HG03108 (cell line): ENCODE data around the gene ZDHHC19.

Source experiments
- ATAC-seq: cut with Tn5 transposase; IDR thresholded peaks from one replicate; pipeline ENCODE4 v1.9.1; 2021; ENCODE audit warnings: moderate library complexity; ENCODE audit not compliant: unreplicated experiment

The ZDHHC19 gene

DNA sequence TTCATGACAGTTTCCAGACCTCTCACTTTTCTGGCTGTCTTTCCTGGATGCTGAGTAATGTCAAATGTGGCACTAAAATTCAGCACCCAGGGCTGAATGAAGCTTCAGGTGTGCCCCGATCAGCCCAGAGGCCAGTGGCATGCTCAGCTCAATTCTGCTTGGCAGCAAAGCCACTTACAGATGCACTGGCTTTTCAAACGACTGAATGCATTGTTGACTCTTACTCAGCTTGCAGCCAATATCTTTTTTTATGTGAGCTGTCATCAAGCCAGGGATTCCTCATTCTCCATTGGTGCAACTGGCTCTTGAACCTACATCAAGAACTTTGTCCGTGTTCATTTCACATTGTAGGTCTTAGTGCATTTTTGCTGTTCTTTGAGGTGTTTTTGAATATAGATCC is 60.7 kb downstream of the ZDHHC19 start:
- no peak for ATAC-seq

DNA sequence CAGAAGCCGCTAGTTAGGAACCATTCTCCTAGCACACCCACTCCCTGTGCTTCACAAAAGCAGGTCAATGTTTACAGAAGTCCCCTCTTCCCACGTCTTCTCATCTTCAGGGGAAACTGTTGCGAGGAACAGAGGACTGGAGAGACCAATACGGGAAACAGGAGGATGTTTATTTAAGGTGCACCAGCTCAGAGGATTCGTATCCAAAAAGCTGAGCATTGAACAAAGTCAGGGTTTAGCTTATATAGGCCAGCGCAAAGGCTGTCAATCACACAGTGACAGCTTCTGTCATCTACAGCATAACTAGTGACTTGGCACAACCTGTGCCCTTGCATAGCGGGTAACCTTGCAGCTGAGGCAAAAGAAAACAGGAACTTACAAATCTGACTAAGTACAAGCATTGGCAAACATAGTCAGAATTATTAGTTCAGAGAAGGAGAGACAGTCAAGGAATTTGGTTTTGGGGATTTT is 61.3 kb downstream of the ZDHHC19 start:
- no peak for ATAC-seq

DNA sequence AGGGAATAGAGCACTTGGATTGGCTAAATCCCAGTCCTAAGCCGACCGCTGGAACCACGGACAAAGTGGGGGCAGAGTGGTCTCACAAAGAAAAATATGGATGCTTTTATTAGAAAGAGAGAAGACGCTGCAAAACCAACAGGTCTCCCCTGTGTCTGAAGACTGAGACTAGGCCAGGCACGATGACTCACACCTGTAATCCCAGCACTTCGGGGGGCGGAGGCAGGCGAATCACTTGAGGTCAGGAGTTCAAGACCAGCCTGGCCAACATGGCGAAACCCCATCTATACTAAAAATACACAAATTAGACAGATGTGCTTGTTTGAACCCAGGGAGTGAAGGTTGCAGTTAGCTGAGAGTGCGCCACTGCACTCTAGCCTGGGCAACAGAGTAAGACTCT is 61.8 kb downstream of the ZDHHC19 start:
- ATAC-seq = no peak
